ENCODE measurements around the gene PTPN6.
A peak's percentile ranks its signal among the peaks of the same experiment; 100 is the strongest.

DNA sequence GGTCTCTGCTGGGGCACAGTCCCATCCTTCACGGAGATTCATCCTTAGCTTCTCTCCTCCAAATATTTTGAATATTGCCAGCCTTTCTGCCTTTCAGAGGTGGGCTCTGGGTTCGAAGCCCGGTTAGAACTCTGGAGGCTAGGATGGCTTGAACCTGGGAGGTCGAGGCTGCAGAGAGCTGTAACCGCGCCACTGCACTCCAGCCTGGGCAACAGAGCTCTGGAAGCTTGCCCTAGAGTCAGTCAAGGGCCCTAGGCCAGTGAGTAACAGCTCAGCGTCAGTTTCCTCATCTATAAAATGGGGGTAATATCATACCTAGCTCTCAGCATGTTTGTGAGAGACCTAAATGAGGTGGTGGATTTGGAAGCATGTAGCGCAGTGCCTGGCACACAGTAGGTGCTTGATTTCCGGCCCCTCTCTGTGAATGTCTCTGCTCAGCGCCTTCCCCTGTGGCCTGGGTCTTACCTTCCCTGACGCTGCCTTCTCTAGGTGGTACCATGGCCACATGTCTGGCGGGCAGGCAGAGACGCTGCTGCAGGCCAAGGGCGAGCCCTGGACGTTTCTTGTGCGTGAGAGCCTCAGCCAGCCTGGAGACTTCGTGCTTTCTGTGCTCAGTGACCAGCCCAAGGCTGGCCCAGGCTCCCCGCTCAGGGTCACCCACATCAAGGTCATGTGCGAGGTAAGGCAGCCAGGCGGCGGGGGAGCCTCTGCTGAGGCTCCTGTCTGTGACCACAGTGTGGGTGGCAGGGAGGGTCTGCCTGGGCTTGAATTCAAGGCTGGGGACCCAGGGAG lies 3.4 kb downstream of the PTPN6 start:
- TF ChIP-seq FOXM1 (IDR thresholded peaks at IDR 0.05; ENCODE audit: low read depth, low read length) (no peak), POLR2A (IDR thresholded peaks at IDR 0.05; ENCODE audit: low read depth, low read length) (no peak), NFYA (IDR thresholded peaks at IDR 0.05; ENCODE audit: borderline replicate concordance, low read depth, low read length) (no peak), NR2C2 (IDR thresholded peaks at IDR 0.05; ENCODE audit: borderline replicate concordance, control insufficient read depth, insufficient read length, low read depth) (no peak), RFX5 (IDR thresholded peaks at IDR 0.05; ENCODE audit: low read depth, low read length) (no peak)
- TF ChIP-seq, protein P1, sequence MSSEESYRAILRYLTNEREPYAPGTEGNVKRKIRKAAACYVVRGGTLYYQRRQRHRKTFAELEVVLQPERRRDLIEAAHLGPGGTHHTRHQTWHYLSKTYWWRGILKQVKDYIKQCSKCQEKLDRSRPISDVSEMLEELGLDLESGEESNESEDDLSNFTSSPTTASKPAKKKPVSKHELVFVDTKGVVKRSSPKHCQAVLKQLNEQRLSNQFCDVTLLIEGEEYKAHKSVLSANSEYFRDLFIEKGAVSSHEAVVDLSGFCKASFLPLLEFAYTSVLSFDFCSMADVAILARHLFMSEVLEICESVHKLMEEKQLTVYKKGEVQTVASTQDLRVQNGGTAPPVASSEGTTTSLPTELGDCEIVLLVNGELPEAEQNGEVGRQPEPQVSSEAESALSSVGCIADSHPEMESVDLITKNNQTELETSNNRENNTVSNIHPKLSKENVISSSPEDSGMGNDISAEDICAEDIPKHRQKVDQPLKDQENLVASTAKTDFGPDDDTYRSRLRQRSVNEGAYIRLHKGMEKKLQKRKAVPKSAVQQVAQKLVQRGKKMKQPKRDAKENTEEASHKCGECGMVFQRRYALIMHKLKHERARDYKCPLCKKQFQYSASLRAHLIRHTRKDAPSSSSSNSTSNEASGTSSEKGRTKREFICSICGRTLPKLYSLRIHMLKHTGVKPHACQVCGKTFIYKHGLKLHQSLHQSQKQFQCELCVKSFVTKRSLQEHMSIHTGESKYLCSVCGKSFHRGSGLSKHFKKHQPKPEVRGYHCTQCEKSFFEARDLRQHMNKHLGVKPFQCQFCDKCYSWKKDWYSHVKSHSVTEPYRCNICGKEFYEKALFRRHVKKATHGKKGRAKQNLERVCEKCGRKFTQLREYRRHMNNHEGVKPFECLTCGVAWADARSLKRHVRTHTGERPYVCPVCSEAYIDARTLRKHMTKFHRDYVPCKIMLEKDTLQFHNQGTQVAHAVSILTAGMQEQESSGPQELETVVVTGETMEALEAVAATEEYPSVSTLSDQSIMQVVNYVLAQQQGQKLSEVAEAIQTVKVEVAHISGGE (CRISPR knock-in tag; IDR thresholded peaks at IDR 0.05): 0 out of 2 replicates have a peak, but pooled peaks have one; percentile 22
- TF ChIP-seq, protein P2, sequence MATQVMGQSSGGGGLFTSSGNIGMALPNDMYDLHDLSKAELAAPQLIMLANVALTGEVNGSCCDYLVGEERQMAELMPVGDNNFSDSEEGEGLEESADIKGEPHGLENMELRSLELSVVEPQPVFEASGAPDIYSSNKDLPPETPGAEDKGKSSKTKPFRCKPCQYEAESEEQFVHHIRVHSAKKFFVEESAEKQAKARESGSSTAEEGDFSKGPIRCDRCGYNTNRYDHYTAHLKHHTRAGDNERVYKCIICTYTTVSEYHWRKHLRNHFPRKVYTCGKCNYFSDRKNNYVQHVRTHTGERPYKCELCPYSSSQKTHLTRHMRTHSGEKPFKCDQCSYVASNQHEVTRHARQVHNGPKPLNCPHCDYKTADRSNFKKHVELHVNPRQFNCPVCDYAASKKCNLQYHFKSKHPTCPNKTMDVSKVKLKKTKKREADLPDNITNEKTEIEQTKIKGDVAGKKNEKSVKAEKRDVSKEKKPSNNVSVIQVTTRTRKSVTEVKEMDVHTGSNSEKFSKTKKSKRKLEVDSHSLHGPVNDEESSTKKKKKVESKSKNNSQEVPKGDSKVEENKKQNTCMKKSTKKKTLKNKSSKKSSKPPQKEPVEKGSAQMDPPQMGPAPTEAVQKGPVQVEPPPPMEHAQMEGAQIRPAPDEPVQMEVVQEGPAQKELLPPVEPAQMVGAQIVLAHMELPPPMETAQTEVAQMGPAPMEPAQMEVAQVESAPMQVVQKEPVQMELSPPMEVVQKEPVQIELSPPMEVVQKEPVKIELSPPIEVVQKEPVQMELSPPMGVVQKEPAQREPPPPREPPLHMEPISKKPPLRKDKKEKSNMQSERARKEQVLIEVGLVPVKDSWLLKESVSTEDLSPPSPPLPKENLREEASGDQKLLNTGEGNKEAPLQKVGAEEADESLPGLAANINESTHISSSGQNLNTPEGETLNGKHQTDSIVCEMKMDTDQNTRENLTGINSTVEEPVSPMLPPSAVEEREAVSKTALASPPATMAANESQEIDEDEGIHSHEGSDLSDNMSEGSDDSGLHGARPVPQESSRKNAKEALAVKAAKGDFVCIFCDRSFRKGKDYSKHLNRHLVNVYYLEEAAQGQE (IDR thresholded peaks at IDR 0.05; ENCODE audit: low read depth, low read length): no peak
- TF ChIP-seq, protein P3, sequence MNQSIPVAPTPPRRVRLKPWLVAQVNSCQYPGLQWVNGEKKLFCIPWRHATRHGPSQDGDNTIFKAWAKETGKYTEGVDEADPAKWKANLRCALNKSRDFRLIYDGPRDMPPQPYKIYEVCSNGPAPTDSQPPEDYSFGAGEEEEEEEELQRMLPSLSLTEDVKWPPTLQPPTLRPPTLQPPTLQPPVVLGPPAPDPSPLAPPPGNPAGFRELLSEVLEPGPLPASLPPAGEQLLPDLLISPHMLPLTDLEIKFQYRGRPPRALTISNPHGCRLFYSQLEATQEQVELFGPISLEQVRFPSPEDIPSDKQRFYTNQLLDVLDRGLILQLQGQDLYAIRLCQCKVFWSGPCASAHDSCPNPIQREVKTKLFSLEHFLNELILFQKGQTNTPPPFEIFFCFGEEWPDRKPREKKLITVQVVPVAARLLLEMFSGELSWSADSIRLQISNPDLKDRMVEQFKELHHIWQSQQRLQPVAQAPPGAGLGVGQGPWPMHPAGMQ (IDR thresholded peaks at IDR 0.05; ENCODE audit: borderline replicate concordance): no peak
- TF ChIP-seq, protein P4, sequence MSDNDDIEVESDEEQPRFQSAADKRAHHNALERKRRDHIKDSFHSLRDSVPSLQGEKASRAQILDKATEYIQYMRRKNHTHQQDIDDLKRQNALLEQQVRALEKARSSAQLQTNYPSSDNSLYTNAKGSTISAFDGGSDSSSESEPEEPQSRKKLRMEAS (IDR thresholded peaks at IDR 0.05; ENCODE audit: low read depth, low read length): no peak

All from GM12878 (cell line).